MCF 10A (cell line): Measurements from ENCODE around the gene GRIP1. TPM values are rescaled to one million over a fixed set of nuclear protein-coding genes. Genes with fewer than 3 reads are reported as not detected.
"Not testable (repeated sequence)": the region's sequence is repeated elsewhere in the genome, so short reads cannot be mapped to it uniquely, and the experiment has no call there.

Source experiments
- BruUV-seq: library from RNA; stranded (reverse); fragments of 400-500 nt; replicated peaks from 2 replicates; lab custom pipeline; 2021; lab: Mats Ljungman, UMichigan
- CTCF ChIA-PET: fragments of 300-600 bp; sonication (Branson Sonifier 250); formaldehyde crosslinking; extraction: SDS; loops from one replicate; lab custom pipeline; 2021; ENCODE audit warnings: antibody characterized with exemption, inconsistent platforms; lab: Yijun Ruan, JAX
- POLR2A ChIA-PET: fragments of 300-600, 350-650 bp; sonication (Branson Sonifier 250); formaldehyde crosslinking; extraction: SDS; loops from one replicate; lab custom pipeline; 2020; ENCODE audit warnings: antibody characterized with exemption, inconsistent platforms; lab: Yijun Ruan, JAX
- DNase-seq: peaks from one replicate; pipeline ENCODE4 v3.0.0-alpha.2; 2018; ENCODE audit not compliant: unreplicated experiment
- H3K27ac Mint-ChIP-seq: one replicate; pipeline ENCODE4 v1.8.0; 2022; ENCODE audit warnings: mild to moderate bottlenecking, low read depth, mixed read lengths; ENCODE audit not compliant: unreplicated experiment
- H3K27me3 Mint-ChIP-seq: one replicate; pipeline ENCODE4 v1.8.0; 2022; ENCODE audit warnings: mixed read lengths; ENCODE audit not compliant: insufficient read depth, unreplicated experiment
- H3K36me3 Mint-ChIP-seq: one replicate; pipeline ENCODE4 v1.8.0; 2022; ENCODE audit warnings: mild to moderate bottlenecking, moderate library complexity, mixed read lengths; ENCODE audit not compliant: insufficient read depth, unreplicated experiment
- H3K4me1 Mint-ChIP-seq: one replicate; pipeline ENCODE4 v1.8.0; 2022; ENCODE audit warnings: mixed read lengths; ENCODE audit not compliant: insufficient read depth, unreplicated experiment
- H3K4me3 Mint-ChIP-seq: one replicate; pipeline ENCODE4 v1.8.0; 2022; ENCODE audit warnings: mild to moderate bottlenecking, moderate library complexity, mixed read lengths; ENCODE audit not compliant: unreplicated experiment
- H3K9me3 Mint-ChIP-seq: one replicate; pipeline ENCODE4 v1.8.0; 2022; ENCODE audit warnings: mixed read lengths; ENCODE audit not compliant: unreplicated experiment
- CTCF ChIP-seq: fragments of 200-600 bp; IDR thresholded peaks from one replicate; pipeline ENCODE4 v1.8.0; 2022; ENCODE audit warnings: antibody characterized with exemption, mild to moderate bottlenecking; ENCODE audit not compliant: unreplicated experiment
- intact Hi-C: fragments of 100-400 bp; cut with micrococcal nuclease; formaldehyde crosslinking; loops from 2 replicates; pipeline ENCODE4 v1.14.1; 2022
- total RNA-seq: library from RNA; stranded (reverse); gene quantifications from 2 replicates; pipeline ENCODE4 v1.2.3, GENCODE V29; 2022

GRIP1 gene
- total RNA-seq, 1 experiment from 2014 or later: 8.2 TPM

- DNase-seq: no peak
- Mint-ChIP-seq H3K36me3 (peaks cover 6% of the 10 kb centered on the region), H3K27me3 (peaks cover 23% of the 10 kb centered on the region), H3K4me3 (no peak overlapping the region), H3K4me1 (peaks cover 23% of the 10 kb centered on the region), H3K9me3 (no peaks in the 10 kb centered on the region), H3K27ac (no peak overlapping the region)
- intact Hi-C loops: no loop called here
- no peak for TF ChIP-seq CTCF
- ChIA-PET POLR2A (interaction anchor here (1.1 kb wide), 1 partner anchor 25 kb away, joined by 4 read pairs; no protein-coding TSS in a partner anchor), CTCF (interaction anchor here (1.7 kb wide), 1 partner anchor 34 kb away, joined by 5 read pairs; no protein-coding TSS in a partner anchor)
- BruUV-seq: no TSS peak
Observed at GRCh38 chr12:66304296-66304900, 374.5 kb downstream of the GRIP1 start.

GRCh38 chr12:66303316-66303804, 375.5 kb downstream of the GRIP1 start:
- ChIA-PET CTCF (interaction anchor here (0.6 to 1.7 kb wide), 4 partner anchors 33 to 556 kb away, joined by 3 to 6 read pairs (median 4); partner anchors contain the start of gene TMBIM4), POLR2A (interaction anchor here (0.6 to 3.3 kb wide), 8 partner anchors 8 to 173 kb away, joined by 3 to 22 read pairs (median 6); partner anchors contain the start of genes LLPH and TMBIM4)
- H3K36me3 Mint-ChIP-seq, H3K27ac Mint-ChIP-seq, DNase-seq, intact Hi-C loops, H3K9me3 Mint-ChIP-seq: not testable (repeated sequence)
- H3K27me3 Mint-ChIP-seq: peaks cover 34% of the 10 kb centered on the region
- BruUV-seq: TSS peak; percentile 62
- H3K4me3 Mint-ChIP-seq: peak overlapping the region; percentile 99
- peaks cover 23% of the 10 kb centered on the region for H3K4me1 Mint-ChIP-seq

- Mint-ChIP-seq H3K36me3 (peaks cover 3% of the 10 kb centered on the region), H3K4me1 (peaks cover 23% of the 10 kb centered on the region), H3K9me3 (no peaks in the 10 kb centered on the region), H3K27ac (peak overlapping the region; percentile 90), H3K4me3 (peak overlapping the region; percentile 99), H3K27me3 (peaks cover 39% of the 10 kb centered on the region)
- intact Hi-C loops: loop anchor here (1.0 kb wide), 1 partner anchor 133 kb away; the partner anchor contains the start of gene TMBIM4
- CTCF ChIA-PET: interaction anchor here (0.6 to 1.7 kb wide), 10 partner anchors 24 to 557 kb away, joined by 3 to 6 read pairs (median 3); partner anchors contain the start of gene TMBIM4
- POLR2A ChIA-PET: interaction anchor here (0.6 to 3.3 kb wide), 9 partner anchors 9 to 172 kb away, joined by 3 to 22 read pairs (median 5); partner anchors contain the start of genes LLPH and TMBIM4
- TF ChIP-seq CTCF: no peak
- no TSS peak for BruUV-seq
- no peak for DNase-seq
Observed at GRCh38 chr12:66302827-66303169, 376.1 kb downstream of the GRIP1 start.

GRCh38 chr12:66301944-66302826, 376.7 kb downstream of the GRIP1 start, which contains the start of gene HELB:
TSS of gene HELB (plus strand) at chr12:66302493. CDS start at chr12:66302604, 111 bp downstream.
- DNase-seq: peak; percentile 98
- CTCF ChIA-PET: interaction anchor here (0.6 to 1.1 kb wide), 11 partner anchors 18 to 723 kb away, joined by 3 to 6 read pairs (median 3); partner anchors contain the start of gene TMBIM4
- POLR2A ChIA-PET: interaction anchor here (0.6 to 3.3 kb wide), 15 partner anchors 9 to 968 kb away, joined by 3 to 22 read pairs (median 3); partner anchors contain the start of genes LLPH and TMBIM4
- peaks cover 45% of the 10 kb centered on the region for H3K27me3 Mint-ChIP-seq
- H3K27ac Mint-ChIP-seq: peak within 1 kb of the TSS; percentile 90
- no TSS peak for BruUV-seq
- H3K4me3 Mint-ChIP-seq: peak within 1 kb of the TSS; percentile 99
- H3K9me3 Mint-ChIP-seq: no peaks in the 10 kb centered on the region
- H3K36me3 Mint-ChIP-seq: no peaks in the 10 kb centered on the region
- TF ChIP-seq CTCF: no peak
- H3K4me1 Mint-ChIP-seq: peaks cover 23% of the 10 kb centered on the region
- intact Hi-C loops: loop anchor here (1.0 kb wide), 1 partner anchor 133 kb away; the partner anchor contains the start of gene TMBIM4
